ENCODE results near the gene KLC1. TPM values are rescaled to one million over a fixed set of nuclear protein-coding genes. Genes with fewer than 3 reads are reported as not detected.

The KLC1 gene
- total and polyA plus RNA-seq, 2 donors (not counting 1 experiment from before 2014, with no cell fraction given) = 102 to 243 TPM

DNA sequence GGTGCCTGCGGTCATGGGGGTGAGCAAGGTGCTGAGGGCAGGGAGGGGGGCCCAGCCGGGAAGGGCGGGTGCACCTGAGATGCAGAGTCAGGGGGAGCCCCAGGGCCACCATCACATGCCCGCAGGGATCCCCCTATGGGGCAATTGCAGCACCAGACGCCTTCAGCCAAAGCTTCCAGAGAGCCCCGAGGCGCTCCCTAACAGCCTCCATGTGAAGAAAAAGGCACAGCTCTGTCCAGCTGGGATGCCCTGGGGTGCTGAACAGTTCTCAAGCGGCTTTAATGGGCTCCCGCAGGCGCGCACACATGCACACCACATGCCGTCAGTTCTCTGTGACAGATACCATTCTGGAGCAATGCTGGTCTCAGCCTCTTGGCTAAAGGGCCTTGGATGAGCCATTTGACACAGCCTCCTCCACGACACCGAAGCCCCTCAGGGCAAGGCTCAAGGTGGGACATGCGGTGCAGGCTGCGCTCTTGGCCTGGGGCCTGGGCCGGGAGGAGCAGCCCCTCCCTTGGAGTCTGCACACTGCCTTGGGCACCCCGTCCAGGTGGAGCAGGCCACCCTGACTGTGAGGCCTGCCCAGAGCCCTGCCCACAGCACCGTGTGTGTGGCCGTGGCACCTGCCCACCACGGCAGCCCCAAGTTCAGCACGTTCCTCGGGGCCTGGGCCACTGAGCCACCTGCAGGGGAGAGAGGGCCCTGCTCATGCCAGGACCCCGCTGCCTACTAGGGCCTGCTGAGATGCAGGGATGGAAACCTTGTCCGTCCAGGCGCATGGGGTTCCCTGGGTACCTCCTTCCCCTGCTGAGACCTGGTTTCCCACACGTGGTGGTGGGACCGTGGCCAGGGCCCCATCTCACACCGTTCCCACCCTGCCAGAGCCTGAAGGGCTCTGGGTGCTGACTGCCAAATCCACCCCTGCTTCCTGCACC is 78.6 kb downstream of the KLC1 start:
- Histone ChIP-seq H3K9me3 (ENCODE audit: control extremely low read depth in 1 of 3, control insufficient read depth in 2 of 3, insufficient read depth in 1 of 3, low read length in 2 of 3) (no peaks in the 10 kb centered on the region), H3K27me3 (replicated peaks in 1 of 4; ENCODE audit: control extremely low read depth in 1 of 4, control insufficient read depth in 3 of 4, insufficient read depth in 4 of 4, low read length in 3 of 4) (no peaks in the 10 kb centered on the region), H4K20me1 (ENCODE audit: control insufficient read depth, insufficient read depth, low read length, poor library complexity, severe bottlenecking) (no peaks in the 10 kb centered on the region), H3K4me3 (ENCODE audit: control extremely low read depth in 1 of 5, extremely low read depth in 1 of 5, insufficient read depth in 1 of 5, low read depth in 2 of 5, low read length in 4 of 5) (no peak overlapping the region), H2AFZ (ENCODE audit: insufficient read depth, low read depth, low read length, poor library complexity, severe bottlenecking) (no peak overlapping the region), H3K4me1 (ENCODE audit: control insufficient read depth in 2 of 2, insufficient read depth in 2 of 2, low read length in 2 of 2) (peaks cover 0 to 5% of the 10 kb centered on the region in 2 donors), H3K9ac (ENCODE audit: low read length) (no peak overlapping the region), H3K4me2 (replicated peaks; ENCODE audit: low read depth, low read length, poor library complexity, severe bottlenecking) (no peak overlapping the region), H3K36me3 (replicated peaks in 1 of 2; ENCODE audit: control extremely low read depth in 1 of 2, control insufficient read depth in 1 of 2, extremely low read depth in 1 of 2, insufficient read depth in 2 of 2, low read length in 1 of 2) (peaks cover 0 to 30% of the 10 kb centered on the region in 2 experiments), H3K27ac (ENCODE audit: low read length in 2 of 2) (no peak overlapping the region), H3K79me2 (ENCODE audit: control insufficient read depth, insufficient read depth, low read length) (peaks cover 3% of the 10 kb centered on the region)
- Mint-ChIP-seq H3K27ac (no peak overlapping the region), H3K4me1 (peaks cover 10% of the 10 kb centered on the region), H3K9me3 (ENCODE audit: insufficient read depth) (no peaks in the 10 kb centered on the region), H3K4me3 (no peak overlapping the region), H3K27me3 (no peaks in the 10 kb centered on the region)
- CTCF ChIA-PET = interaction anchor here (1.2 kb wide), 1 partner anchor 28 kb away, joined by 5 read pairs; no protein-coding TSS in a partner anchor
- 94% methylated on average over 29 of the region's 29 CpGs for WGBS (ENCODE audit: insufficient coverage)
- no peak for DNase-seq
- intact Hi-C loops (cut with micrococcal nuclease) = no loop called here
- TF ChIP-seq EZH2 (IDR thresholded peaks at IDR 0.05; ENCODE audit: borderline replicate concordance, insufficient read depth, low read depth, low read length, poor library complexity, severe bottlenecking) = no peak
- TF ChIP-seq, protein P1, sequence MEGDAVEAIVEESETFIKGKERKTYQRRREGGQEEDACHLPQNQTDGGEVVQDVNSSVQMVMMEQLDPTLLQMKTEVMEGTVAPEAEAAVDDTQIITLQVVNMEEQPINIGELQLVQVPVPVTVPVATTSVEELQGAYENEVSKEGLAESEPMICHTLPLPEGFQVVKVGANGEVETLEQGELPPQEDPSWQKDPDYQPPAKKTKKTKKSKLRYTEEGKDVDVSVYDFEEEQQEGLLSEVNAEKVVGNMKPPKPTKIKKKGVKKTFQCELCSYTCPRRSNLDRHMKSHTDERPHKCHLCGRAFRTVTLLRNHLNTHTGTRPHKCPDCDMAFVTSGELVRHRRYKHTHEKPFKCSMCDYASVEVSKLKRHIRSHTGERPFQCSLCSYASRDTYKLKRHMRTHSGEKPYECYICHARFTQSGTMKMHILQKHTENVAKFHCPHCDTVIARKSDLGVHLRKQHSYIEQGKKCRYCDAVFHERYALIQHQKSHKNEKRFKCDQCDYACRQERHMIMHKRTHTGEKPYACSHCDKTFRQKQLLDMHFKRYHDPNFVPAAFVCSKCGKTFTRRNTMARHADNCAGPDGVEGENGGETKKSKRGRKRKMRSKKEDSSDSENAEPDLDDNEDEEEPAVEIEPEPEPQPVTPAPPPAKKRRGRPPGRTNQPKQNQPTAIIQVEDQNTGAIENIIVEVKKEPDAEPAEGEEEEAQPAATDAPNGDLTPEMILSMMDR (IDR thresholded peaks at IDR 0.05) = no peak
- ATAC-seq (ENCODE audit: low read depth) = no peak
- POLR2A ChIA-PET = no interaction called here

DNA sequence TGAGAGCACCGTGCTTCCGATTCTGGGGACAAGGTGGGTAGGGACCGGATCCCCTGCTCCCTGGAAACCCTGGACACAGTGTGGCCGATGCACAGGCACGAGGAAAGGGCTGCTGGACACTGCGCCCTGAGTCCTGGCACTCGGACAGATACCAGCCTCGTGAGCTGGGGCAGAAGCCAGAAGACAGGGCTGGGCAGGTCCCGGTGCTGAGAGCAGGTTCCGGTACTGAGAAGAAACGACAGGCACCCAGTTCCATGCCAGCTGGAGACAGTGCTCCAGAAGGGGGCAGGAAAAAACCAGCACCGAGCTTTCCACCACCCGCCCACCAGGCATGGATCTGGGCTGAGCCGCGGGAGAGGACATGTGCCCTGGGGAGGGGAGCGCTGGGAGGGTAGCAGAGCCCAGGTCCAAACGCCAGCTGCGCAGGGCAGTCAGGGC is 79.8 kb downstream of the KLC1 start:
- Mint-ChIP-seq H3K4me3 (no peak overlapping the region), H3K4me1 (peaks cover 7% of the 10 kb centered on the region), H3K27me3 (no peaks in the 10 kb centered on the region), H3K27ac (no peak overlapping the region), H3K9me3 (ENCODE audit: insufficient read depth) (no peaks in the 10 kb centered on the region)
- Histone ChIP-seq H3K79me2 (ENCODE audit: control insufficient read depth, insufficient read depth, low read length) (peaks cover 11% of the 10 kb centered on the region), H3K27me3 (replicated peaks in 1 of 4; ENCODE audit: control extremely low read depth in 1 of 4, control insufficient read depth in 3 of 4, insufficient read depth in 4 of 4, low read length in 3 of 4) (no peaks in the 10 kb centered on the region), H3K9me3 (ENCODE audit: control extremely low read depth in 1 of 3, control insufficient read depth in 2 of 3, insufficient read depth in 1 of 3, low read length in 2 of 3) (no peaks in the 10 kb centered on the region), H3K4me2 (replicated peaks; ENCODE audit: low read depth, low read length, poor library complexity, severe bottlenecking) (no peak overlapping the region), H4K20me1 (ENCODE audit: control insufficient read depth, insufficient read depth, low read length, poor library complexity, severe bottlenecking) (no peaks in the 10 kb centered on the region), H3K4me3 (ENCODE audit: control extremely low read depth in 1 of 5, extremely low read depth in 1 of 5, insufficient read depth in 1 of 5, low read depth in 2 of 5, low read length in 4 of 5) (no peak overlapping the region), H3K27ac (ENCODE audit: low read length in 2 of 2) (no peak overlapping the region), H3K9ac (ENCODE audit: low read length) (no peak overlapping the region), H3K4me1 (ENCODE audit: control insufficient read depth in 2 of 2, insufficient read depth in 2 of 2, low read length in 2 of 2) (peaks cover 0 to 3% of the 10 kb centered on the region in 2 donors), H2AFZ (ENCODE audit: insufficient read depth, low read depth, low read length, poor library complexity, severe bottlenecking) (no peak overlapping the region), H3K36me3 (replicated peaks in 1 of 2; ENCODE audit: control extremely low read depth in 1 of 2, control insufficient read depth in 1 of 2, extremely low read depth in 1 of 2, insufficient read depth in 2 of 2, low read length in 1 of 2) (peaks cover 0 to 18% of the 10 kb centered on the region in 2 experiments)
- TF ChIP-seq EZH2 (IDR thresholded peaks at IDR 0.05; ENCODE audit: borderline replicate concordance, insufficient read depth, low read depth, low read length, poor library complexity, severe bottlenecking) = no peak
- TF ChIP-seq, protein P1 (IDR thresholded peaks at IDR 0.05) = no peak
- 98% methylated on average over 18 of the region's 18 CpGs for WGBS (ENCODE audit: insufficient coverage)
- intact Hi-C loops (cut with micrococcal nuclease) = no loop called here
- DNase-seq (no peak), ATAC-seq (ENCODE audit: low read depth) (no peak)
- POLR2A ChIA-PET = no interaction called here
- CTCF ChIA-PET = no interaction called here

All from B cell (primary cell).